GM18867 (cell line): ENCODE results near the gene CLCN1.

Experiments
- ATAC-seq: cut with Tn5 transposase; IDR thresholded peaks from one replicate; pipeline ENCODE4 v1.9.1; 2021; ENCODE audit warnings: mild to moderate bottlenecking, moderate library complexity; ENCODE audit not compliant: unreplicated experiment

Gene CLCN1

GRCh38 chr7:143395187-143396149, 79.6 kb downstream of the CLCN1 start:
- no peak for ATAC-seq

- ATAC-seq = no peak
Observed at GRCh38 chr7:143396182-143396581, 80.3 kb downstream of the CLCN1 start.

GRCh38 chr7:143396625-143397556, 81.0 kb downstream of the CLCN1 start:
- ATAC-seq = no peak

- ATAC-seq = no peak
Observed at GRCh38 chr7:143397710-143398530, 82.0 kb downstream of the CLCN1 start.

GRCh38 chr7:143398616-143399015, 82.7 kb downstream of the CLCN1 start:
- ATAC-seq = no peak

DNA sequence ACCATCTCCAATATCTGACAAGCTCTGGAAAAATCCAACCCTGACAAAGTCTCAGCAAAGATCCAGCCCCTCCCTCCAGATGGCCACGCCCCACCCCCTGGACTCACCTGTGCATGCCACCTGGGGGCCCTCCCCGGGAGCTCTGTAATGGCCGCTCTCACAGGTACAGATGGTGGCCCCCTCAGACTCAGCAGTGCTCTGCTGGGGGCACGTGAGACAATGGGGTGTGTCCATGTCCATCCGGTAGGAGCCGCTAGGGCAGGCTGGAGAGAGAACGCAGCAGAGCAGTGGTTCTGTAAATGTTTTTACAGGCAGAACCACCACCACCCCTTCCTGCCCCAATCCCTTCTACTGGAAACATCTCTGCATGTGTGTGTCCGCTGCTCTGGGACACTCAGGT, 83.2 kb downstream of the CLCN1 start:
- ATAC-seq = no peak

GRCh38 chr7:143399642-143400041, 83.7 kb downstream of the CLCN1 start:
- no peak for ATAC-seq

- no peak for ATAC-seq
Observed at GRCh38 chr7:143401265-143401664, 85.4 kb downstream of the CLCN1 start.
